HG03135 (cell line): Measurements from ENCODE around the gene EPHB6.

Experiments
- ATAC-seq: cut with Tn5 transposase; IDR thresholded peaks from one replicate; pipeline ENCODE4 v1.9.1; 2021; ENCODE audit warnings: mild to moderate bottlenecking, moderate library complexity; ENCODE audit not compliant: unreplicated experiment

EPHB6 gene

DNA sequence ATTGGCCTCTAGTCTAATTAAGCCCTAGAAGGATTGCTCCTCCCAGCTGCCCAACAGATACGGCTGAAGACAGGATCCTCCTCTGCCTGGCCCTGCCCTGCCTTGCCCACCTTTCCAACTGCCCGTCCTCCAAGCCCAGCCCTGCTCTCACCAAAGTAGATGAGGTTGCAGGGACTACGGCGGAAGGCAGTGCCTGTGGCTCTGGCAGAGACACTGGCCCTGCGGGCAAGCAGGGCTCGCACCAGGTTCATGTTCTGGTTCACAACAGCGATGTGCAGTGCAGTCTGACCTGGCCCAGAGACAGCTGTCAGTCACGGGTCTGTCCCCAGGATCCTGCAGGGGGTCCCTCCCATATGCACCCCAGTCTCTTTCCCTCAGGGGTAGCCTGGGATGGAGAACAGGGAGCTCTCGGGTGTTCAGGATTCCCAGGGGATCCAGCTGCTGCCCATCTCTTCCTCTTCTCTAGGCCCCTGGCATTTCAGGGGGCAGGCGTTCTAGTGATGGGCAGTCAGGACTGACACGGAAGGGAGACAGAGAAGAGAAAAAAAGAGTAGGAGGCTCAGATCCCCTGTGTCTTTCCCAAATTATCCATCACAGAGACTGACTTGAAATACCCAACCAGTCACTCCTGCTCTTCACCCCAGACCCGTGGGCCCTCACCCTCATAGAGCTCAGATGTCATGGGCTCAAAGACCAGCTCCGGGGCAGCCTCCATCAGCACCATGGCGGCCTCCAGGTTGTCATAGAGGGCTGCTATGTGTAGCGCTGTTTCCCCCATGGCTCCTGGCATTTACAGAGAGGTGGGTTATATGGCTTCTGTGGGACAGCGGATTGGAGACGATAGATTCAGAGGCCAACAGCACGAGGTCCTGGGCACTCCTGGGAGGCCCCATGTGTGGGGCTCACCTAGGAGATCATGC, 22.4 kb downstream of the EPHB6 start:
- no peak for ATAC-seq

DNA sequence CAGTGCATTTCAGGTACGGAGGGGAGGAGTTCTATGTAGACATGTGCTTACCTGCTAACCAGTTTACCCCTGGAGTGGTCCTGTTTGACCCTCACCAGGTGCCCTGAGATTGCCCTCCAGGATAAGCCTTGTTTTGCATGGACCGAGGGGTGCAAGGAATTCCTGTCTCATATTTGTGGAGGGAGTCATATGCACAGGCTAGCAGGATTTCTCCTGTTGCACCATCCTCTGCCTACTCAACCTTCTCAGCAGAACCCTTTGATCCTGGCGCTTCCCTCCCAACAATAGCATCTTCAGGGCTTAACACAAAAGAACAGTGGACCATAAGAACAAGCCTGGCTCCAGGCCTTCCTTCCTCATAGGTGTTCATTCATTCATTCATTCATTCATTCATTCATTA, 23.4 kb downstream of the EPHB6 start:
- ATAC-seq, result no peak

DNA sequence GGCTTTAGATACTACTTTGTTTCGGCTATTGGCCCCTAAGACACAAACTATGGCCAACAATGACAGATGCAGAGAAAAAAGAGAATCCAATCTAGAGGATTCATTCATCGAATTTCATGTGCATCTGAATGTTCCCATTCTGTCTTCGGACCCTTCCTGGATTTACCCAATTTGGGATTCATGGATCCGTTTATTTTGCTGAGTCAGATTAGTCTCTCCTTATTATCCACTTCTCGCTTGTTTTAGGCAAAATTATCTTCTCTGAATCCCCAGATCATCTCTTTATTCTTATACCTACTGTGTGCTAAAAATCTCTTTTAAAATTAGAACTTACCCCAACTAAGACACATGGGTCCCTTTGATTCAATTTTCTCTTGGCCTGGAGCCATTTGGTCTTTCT, 24.2 kb downstream of the EPHB6 start:
- no peak for ATAC-seq

DNA sequence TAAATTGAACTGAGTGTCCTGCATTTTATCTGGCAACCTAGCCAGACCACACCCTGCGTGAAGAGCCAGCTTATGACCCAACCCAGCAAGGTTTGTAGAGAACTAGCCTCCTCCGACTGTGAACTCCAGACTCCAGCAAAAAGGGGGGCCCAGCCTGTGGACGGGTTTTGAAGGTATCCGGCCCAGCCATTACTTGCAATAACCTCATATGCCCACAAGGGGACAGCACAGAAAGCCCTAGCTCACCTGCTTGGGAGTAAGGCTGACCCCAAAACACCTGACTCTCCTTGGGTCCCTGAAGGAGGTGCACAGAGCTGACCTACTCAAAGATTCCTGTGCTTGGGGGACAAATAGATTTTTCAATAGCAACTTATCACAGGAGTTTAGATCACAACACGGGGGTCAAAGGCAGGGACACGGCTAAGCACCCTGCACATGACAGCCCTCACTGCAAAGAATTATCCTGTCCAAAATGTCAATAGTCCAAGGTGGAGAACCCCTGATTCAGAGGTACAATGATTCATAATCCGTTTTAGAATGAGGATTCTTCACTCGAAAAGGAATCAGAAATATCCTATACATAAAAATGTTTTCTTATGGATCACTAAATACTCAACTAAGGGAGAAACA, 26.1 kb downstream of the EPHB6 start:
- peak; percentile 61 for ATAC-seq

DNA sequence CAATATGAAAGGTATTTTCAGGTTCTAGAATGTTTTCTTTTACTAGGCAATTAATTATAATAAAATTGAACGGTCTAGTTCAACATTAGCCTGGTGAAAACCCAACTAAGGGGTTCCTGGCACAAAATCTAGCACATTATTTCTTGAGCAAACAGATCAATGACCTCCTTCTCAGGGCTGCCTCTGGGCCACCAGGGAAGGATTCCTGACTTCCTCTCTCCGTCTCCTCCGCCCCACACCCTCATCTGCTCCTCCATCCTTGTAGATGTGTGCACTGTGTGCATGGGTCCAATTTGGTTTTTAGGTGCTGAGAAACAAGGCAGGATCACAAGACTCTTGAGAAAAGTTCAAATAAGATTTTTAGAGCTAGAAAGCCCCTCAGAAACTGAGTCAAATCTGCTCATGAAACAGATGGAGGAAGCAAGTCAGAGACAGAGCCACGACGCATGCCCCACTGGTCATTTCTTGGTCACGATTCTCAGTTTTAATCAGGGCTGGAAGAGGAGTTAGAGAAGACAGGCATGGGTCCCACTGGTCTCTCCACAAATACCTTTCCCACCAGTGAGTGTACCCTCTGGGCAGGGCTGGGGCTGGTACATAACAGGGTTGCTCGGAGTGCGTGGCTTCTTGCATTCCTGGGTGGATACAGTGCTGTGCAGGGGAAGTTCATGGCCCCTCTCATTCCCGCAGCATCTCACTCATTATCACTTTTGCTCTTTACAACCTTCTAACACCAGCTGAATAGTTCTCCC, 26.9 kb downstream of the EPHB6 start:
- ATAC-seq, result no peak

DNA sequence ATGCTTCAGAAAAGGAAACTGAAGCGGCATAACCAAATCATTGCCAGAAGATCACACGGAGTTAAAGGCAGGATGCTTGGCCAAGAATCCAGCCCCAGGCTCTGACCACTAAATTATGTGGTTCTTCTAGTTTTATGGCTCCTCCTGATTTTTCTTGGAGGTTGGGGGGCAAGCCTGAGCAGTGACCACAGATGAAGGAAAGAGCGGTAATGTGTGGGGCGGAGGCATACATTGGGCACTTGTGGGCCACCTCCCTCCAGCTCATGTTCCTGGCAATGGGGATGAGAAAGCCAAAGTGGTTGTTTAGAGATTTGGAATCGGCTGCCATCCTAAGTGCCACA, 27.4 kb downstream of the EPHB6 start:
- ATAC-seq, result no peak

DNA sequence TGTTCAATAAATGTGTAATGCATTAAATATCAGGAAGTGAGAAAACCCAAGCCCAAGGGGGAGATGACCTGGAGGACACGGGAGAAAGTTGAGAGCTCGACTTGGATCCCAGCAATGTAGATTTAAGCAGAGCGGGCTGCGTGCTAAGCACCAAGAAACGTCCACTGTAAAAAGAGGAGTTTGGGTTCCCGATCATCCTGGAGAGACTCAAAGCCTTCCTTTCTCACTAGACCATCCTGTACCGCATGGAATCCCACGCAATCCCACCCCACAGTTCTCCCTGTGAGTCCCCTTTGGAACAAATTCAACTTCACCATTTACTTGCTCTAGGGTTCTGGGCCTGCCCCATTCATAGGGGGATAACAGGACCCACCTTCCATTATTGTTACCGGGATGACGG, 28.3 kb downstream of the EPHB6 start:
- no peak for ATAC-seq

DNA sequence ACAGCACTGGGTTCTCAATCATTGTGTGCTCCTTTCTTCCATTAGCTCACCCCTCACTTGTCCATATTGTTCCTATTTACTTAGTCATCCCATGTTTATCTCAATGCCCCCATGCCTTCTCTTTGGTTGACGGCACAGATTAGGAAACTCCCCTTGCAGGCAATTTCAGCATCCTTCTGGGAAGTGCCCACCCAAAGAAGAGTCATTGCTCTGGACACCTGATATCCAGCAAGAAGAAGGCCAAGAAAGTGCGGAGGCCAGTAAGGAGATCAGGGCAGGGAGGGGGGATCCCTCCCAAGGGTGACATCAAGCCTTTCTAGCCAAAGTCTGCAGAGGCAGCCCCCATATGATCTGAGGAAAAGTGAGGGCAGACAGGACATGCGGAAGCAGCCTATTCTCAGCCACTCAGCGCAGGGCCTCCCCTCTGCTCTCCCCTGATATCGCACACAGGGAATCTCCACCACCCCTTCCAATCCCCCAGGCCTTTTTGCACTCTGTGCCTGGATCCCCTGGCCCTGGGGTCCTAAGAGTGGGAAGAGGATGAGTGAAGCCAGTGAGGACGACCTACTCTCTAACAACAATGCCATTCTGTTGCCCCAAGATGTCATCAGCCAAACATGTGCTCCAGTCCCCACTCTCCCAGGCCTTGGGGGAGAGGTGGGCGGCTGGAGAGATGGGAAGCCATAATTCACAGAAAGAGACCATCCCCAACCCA, 28.9 kb downstream of the EPHB6 start:
- no peak for ATAC-seq

DNA sequence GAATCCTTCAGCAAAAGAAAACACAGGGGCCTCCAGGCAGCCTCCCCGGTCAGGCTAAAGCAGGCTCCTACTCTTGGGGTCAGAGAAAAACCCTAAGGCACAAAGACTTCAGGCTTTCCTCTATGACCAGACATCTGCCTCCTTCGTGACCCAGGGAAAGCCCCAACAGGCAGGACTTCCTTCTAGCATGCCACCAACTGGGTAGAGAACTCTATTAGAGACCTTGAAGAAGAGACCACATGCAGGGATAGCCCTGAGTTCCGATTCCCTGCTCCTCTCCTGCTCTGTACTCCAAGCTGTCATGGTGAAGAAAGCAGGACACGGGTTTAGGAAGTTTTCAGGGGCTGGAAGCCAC, 29.4 kb downstream of the EPHB6 start:
- no peak for ATAC-seq

DNA sequence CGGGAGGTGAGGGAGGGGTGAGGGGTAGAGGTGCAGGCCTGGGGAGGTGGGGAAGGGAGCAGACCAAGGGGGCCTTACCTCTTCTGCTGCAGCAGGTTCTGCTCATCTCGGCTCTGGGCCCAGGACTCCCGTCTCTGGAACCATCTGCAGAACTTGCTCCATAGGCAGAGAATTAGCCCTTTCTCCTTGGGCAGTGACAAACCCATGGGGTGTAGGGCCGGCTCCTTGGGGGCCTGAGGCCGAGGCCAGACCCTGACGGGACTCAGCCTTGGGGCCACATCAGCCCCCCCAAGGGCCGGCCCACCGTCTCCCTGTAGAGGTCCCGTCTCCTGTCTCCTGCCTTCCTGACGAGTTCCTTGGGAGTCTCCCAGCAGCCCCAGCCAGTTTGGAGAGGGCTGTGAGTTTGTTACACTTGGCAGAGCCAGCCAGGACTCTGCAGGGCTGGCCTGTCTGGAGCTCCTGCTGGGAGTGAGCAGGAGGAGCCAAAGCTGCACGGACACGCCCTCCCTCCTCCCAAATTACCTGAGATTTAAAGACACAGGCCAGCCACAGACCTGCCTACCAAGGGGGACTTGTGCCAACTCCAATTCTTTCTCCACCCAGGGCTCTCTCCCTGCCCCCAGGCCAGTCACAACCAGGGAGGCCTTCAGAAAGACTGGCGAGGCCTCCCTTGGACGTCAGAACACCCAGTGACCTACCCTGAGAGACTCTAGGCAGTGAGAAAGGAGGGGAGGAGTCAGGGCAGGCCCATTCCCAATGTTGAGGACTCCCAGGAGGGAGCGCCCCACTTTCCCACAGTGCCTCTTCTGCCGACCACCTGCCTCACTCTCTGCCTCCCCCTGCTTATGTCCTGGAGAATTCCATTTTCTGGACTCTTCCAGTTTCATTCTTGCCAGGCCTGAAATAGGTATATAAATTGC, 30.7 kb downstream of the EPHB6 start, which contains the start of gene TRPV6:
TSS of gene TRPV6 (minus strand) at position 435 of the 920 bp plus-strand sequence.
- ATAC-seq, result no peak

DNA sequence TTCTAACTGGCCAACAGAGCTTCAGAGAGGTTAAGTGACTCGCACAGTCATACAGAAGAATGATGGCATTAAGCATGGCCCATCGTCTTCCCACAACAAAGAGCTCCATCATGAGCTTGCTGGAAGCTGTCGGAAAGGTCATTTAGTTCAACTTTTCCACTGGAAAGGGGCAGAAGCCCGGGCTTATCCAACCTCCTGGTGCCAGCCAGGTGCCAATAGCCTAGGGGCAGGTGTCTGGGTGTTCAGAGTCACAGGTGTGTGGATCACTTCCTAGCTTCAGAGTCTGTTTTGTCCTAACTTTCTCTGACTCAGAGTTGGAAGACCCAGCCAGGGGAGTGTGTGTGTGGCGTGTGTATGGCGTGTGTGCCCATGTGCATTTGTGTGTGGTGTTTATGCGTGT, 32.0 kb downstream of the EPHB6 start:
- no peak for ATAC-seq

DNA sequence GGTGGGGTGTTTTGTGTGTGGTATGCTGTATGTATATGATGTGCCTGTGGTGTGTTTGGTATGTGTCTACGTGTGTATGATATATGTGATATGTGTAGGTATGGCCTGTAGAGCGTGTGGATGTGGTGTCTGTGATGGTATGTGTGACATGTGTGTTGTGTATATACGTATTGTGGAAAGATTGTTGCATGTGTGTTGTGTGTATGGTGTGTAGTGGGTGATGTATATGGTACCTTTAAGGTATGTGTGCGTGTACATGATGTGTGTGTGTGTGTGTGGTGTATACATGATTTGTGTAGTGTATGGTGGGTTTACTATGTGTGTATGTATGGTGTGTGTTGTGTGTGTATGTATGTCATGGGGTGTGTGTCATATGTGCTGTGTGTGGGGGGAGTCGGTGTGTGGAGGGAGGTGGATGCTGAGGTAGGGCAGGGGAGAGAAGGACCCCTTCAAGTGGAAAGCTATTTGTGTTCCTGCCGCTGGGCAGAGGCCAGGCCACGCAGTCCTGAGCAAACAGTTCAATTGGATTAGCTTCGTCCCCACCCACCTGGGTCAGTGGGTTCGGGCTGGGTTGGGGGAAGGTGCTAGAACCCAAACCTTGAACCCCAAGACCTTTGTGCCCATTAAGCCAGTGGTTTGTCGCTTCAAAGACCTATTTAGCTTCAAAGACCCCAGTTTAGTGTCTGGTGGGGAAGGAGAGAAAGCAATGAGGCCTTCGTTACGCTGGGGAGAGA, 32.6 kb downstream of the EPHB6 start:
- ATAC-seq, result no peak

DNA sequence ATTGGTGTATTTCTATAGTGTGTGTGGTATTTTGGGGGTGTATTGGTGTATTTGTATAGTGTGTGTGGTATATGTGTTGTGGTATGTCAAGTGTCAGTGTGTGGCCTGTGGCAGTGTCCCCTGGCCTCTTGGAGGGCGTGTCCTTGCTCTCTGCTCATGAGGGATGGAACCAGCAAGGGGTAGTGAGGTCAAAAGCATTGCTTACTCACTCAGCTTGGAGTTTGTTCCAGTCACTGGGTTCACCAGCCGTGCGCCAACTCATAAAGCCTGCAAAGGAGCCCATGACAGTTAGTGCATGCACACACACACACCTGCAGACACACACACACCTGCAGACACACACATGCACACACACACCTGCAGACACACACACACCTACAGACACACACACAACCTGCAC, 34.9 kb downstream of the EPHB6 start:
- ATAC-seq, result no peak

DNA sequence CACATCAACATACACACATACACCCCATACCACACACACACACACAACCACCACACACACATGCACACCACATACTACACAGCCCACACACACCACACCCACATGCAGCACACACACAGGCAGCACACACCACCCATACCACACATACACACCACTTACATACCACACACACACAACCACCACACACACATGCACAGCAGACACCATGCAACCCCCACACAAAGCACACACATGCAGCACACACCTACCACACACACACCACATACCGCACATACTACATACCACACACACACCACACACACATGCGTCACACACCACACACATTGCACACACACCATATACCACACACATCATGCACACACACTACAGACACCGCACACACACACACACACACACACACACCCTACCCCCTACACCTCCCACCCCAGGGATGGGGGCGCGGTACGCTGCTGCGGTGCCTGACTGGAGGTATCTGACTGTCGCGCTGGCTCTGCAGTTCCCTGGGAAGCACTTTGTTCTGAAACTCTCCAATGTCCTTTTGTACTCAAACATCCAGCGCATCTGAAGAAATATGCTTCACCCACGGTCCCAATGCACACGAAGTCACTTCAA, 36.1 kb downstream of the EPHB6 start:
- no peak for ATAC-seq

DNA sequence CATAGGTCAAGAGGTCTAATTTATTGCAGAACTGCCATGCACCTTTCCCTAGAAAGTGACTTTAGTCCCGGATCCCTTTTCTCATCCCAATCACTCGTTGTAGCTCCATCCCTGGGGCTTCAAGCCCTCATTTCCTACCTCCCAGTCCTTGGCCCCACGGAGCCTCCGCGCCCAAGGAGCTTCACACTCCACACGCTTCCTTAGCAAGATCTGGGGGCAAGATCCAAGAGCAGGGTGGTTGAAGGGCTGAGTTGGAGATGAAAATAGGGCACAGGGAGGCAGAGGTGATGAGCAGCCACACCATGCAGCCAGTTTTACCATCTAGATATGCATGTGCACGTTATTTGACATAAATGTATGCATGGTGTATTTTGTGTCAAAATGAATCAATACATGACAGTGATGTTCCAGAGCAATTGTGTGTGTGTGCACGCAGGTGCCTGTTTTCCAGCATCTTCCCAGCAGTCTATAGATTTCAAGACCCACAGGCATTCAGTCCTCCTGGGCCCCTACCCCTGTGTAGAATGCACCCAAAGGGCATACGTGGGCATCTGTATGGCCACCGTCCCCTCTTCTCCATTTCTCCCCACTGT, 36.7 kb downstream of the EPHB6 start:
- no peak for ATAC-seq

DNA sequence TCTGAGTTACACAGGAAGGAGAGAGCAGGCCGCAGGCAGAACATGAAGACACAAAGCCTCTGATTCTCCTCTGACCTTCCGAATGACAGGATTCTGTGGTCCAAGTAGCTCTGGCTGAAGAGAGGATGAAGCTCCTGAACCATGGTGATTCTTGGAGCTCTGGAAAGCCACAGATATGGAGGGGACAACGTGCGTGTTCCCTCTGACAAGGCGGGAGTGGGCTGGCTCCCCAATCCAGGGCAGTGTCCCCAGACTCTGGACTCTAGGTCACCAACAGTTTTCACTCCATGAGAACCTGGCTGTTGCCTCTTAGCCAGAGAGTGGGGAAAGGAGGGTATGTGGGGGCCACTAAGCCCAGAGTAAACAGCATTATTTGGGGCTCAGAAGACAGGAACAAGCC, 38.1 kb downstream of the EPHB6 start:
- no peak for ATAC-seq

DNA sequence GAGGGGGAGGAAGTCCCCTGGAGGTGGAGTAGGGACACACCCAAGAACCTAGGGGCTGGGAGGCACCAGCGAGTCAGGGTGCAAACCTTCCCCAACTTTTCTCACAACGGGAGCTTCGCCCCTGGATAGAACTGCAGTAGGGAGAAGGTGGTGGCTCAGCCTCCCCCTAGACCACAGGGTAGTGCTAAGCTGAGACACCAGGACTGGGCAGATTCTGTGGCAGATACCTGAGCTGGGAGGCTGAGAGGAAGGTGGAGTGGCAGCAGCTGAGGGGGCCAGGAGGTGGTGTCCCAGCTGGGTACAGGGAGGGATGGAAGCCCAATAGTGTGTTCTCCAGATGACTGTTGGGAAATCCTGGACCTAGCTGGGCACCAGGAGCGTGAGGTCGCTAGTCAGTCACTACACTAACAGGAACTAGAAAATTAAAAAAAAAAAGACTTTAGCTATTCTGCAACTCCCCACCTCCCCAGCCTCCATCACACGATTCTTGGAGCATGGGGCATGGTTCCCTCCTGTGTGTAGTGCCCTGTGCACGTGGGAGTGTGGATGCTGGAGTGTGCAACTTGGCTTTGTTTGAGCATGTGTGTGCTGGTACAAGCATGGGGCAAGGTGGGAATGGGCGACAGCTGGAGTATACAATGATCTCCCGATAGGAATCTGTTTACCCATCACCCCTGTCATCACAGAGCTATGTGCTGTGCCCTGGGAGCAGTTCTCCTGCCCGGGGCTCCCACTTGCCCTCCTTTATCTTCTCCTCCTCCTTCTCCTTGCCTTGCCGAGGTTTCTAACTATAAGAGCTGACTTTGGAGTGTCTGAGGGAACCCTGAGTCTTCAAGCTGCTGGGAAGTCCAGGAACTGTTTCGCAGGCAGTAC, 39.5 kb downstream of the EPHB6 start:
- ATAC-seq, result no peak
